Endothelial cell of umbilical vein (primary cell): ENCODE results near the gene LRRC27. TPM values are rescaled to one million over a fixed set of nuclear protein-coding genes. Genes with fewer than 3 reads are reported as not detected.

Experiments used
- BruUV-seq: library from RNA; stranded (reverse); fragments of 400-500 nt; replicated peaks from 2 replicates; lab custom pipeline; 2021; lab: Mats Ljungman, UMichigan
- CTCF ChIA-PET: fragments of 300-600, 350-600 bp; sonication (Branson Sonifier 250); formaldehyde crosslinking; loops from one replicate; lab custom pipeline; 2021; ENCODE audit warnings: antibody characterized with exemption, inconsistent platforms; lab: Charles Lee
- POLR2A ChIA-PET: fragments of 300-600, 350-600 bp; sonication (Branson Sonifier 250); formaldehyde crosslinking; loops from one replicate; lab custom pipeline; 2021; ENCODE audit warnings: antibody characterized with exemption, inconsistent platforms; lab: Charles Lee
- DNase-seq: peaks from one replicate; pipeline ENCODE4 v3.0.0-alpha.2; 2011; ENCODE audit warnings: low read depth, low spot score
- FAIRE-seq: peaks from 2 replicates; lab custom pipeline; 2011; peaks lifted over from hg19 to GRCh38; lab: Jason Lieb, UNC
- H2AFZ ChIP-seq: 2 replicates; pipeline ENCODE4 v1.6.0; 2012; ENCODE audit warnings: low read depth, low read length, control low read depth, inconsistent platforms
- H3K27ac ChIP-seq: 2 replicates; pipeline ENCODE4 v1.5.1; 2011; ENCODE audit warnings: low read depth, mild to moderate bottlenecking, control low read depth, low read length, moderate library complexity; ENCODE audit not compliant: insufficient read depth
- H3K27me3 ChIP-seq, 2 experiments: 2 replicates each; pipeline versions ENCODE4 v1.6.0 to v1.6.1; 2011; ENCODE audit warnings: low read length in 2 of 2, mixed read lengths in 1 of 2; ENCODE audit not compliant: control insufficient read depth in 2 of 2, insufficient read depth in 2 of 2
- H3K36me3 ChIP-seq, 2 experiments: 2 replicates in 1 of 2; 3 replicates in 1 of 2; pipeline ENCODE4 v1.5.1; 2011; ENCODE audit warnings: low read length in 2 of 2, mild to moderate bottlenecking in 1 of 2, moderate library complexity in 1 of 2; ENCODE audit not compliant: control insufficient read depth in 2 of 2, insufficient read depth in 2 of 2; ENCODE audit errors: extremely low read depth in 1 of 2
- H3K4me1 ChIP-seq: 3 replicates; pipeline ENCODE4 v1.5.1; 2011; ENCODE audit warnings: mild to moderate bottlenecking, low read length; ENCODE audit not compliant: control insufficient read depth, insufficient read depth; ENCODE audit errors: extremely low read depth
- H3K4me2 ChIP-seq: 2 replicates; pipeline ENCODE4 v1.6.1; 2011; ENCODE audit warnings: low read length, control low read depth, mixed read lengths; ENCODE audit not compliant: insufficient read depth
- H3K4me3 ChIP-seq, 3 experiments: fragments of 200-600 bp in 1 of 3; sonication (generic), shearing (Covaris generic) in 1 of 3; replicated peaks in 1 of 3; 2 replicates each; pipeline ENCODE4 v1.5.1; 2011 to 2016; ENCODE audit warnings: control low read depth in 3 of 3, low read length in 3 of 3, mild to moderate bottlenecking in 2 of 3, inconsistent platforms in 1 of 3, low read depth in 1 of 3, moderate library complexity in 1 of 3; ENCODE audit not compliant: insufficient read depth in 1 of 3
- H3K79me2 ChIP-seq: 2 replicates; pipeline ENCODE4 v1.6.0; 2012; ENCODE audit warnings: low read length, inconsistent platforms; ENCODE audit not compliant: control insufficient read depth, insufficient read depth
- H3K9ac ChIP-seq: replicated peaks from 2 replicates; pipeline ENCODE3; 2011; ENCODE audit warnings: low read length, control low read depth; ENCODE audit not compliant: insufficient read depth; ENCODE audit errors: extremely low read depth
- H3K9me1 ChIP-seq: replicated peaks from 3 replicates; pipeline ENCODE4 v1.6.0; 2011; ENCODE audit warnings: mild to moderate bottlenecking, low read length; ENCODE audit not compliant: control insufficient read depth, insufficient read depth; ENCODE audit errors: extremely low read depth
- H3K9me3 ChIP-seq: replicated peaks from 2 replicates; pipeline ENCODE4 v1.5.1; 2012; ENCODE audit warnings: low read length, inconsistent platforms; ENCODE audit not compliant: control insufficient read depth, insufficient read depth
- H4K20me1 ChIP-seq: replicated peaks from 2 replicates; pipeline ENCODE3; 2011; ENCODE audit warnings: mild to moderate bottlenecking, low read length; ENCODE audit not compliant: control insufficient read depth, insufficient read depth; ENCODE audit errors: extremely low read depth
- EZH2 ChIP-seq: IDR thresholded peaks from 2 replicates; pipeline ENCODE4 v1.6.1; 2012; ENCODE audit warnings: borderline replicate concordance, low read depth, mild to moderate bottlenecking, moderate library complexity, low read length, inconsistent platforms; ENCODE audit not compliant: severe bottlenecking
- JUN ChIP-seq: IDR thresholded peaks from 2 replicates; pipeline ENCODE4 v1.6.1; 2011; ENCODE audit warnings: borderline replicate concordance, low read depth; ENCODE audit not compliant: insufficient read length, insufficient read depth
- MYC ChIP-seq: IDR thresholded peaks from one replicate; pipeline ENCODE4 v1.6.1; 2011; ENCODE audit warnings: mild to moderate bottlenecking, low read depth, low read length
- POLR2A ChIP-seq: IDR thresholded peaks from 2 replicates; pipeline ENCODE4 v1.6.1; 2012; ENCODE audit warnings: low read depth, mild to moderate bottlenecking, control low read depth, low read length
- POLR2AphosphoS5 ChIP-seq: IDR thresholded peaks from 2 replicates; pipeline ENCODE4 v1.6.1; 2012; ENCODE audit warnings: low read depth, mild to moderate bottlenecking, control low read depth, low read length, moderate library complexity; ENCODE audit not compliant: insufficient read depth
- dilution Hi-C: fragments of 300-500 bp; cut with MboI; formaldehyde crosslinking; loops from one replicate; pipeline ENCODE4 v1.15.0; 2019; ENCODE audit warnings: low sequenced_read_pairs; ENCODE audit not compliant: extremely low pct_ligation_motif_present
- intact Hi-C: fragments of 100-400 bp; cut with micrococcal nuclease; formaldehyde crosslinking; loops from one replicate; pipeline ENCODE4 v1.10.0; 2022
- polyA plus RNA-seq, 4 experiments: library from polyadenylated mRNA; depleted of rRNA in 3 of 4; stranded (reverse) in 3 of 4; unstranded in 1 of 4; fragments of >200 nt; gene quantifications; 2 replicates each; pipeline versions ENCODE4 v1.2.1 to v1.2.3, GENCODE V29; 2011 to 2012; ENCODE audit warnings: missing spikeins in 1 of 4
- total RNA-seq: library from RNA; stranded (reverse); gene quantifications from 2 replicates; pipeline ENCODE4 v1.2.3, GENCODE V29; 2021
- TF ChIP-seq, protein P1 (sequence below), 2 donors: IDR thresholded peaks; 1 replicate in 1 of 2; 2 replicates in 1 of 2; pipeline ENCODE4 v1.5.1; 2011; ENCODE audit warnings: low read length in 2 of 2, mild to moderate bottlenecking in 2 of 2, moderate library complexity in 2 of 2, control low read depth in 1 of 2, inconsistent platforms in 1 of 2, low read depth in 1 of 2; ENCODE audit not compliant: insufficient read depth in 1 of 2; ENCODE audit errors: extremely low read depth in 1 of 2

LRRC27 gene
- total and polyA plus RNA-seq, 2 donors (not counting 3 experiments of a cell fraction or from before 2014, with no cell fraction given), result 8.3 to 13.6 TPM

DNA sequence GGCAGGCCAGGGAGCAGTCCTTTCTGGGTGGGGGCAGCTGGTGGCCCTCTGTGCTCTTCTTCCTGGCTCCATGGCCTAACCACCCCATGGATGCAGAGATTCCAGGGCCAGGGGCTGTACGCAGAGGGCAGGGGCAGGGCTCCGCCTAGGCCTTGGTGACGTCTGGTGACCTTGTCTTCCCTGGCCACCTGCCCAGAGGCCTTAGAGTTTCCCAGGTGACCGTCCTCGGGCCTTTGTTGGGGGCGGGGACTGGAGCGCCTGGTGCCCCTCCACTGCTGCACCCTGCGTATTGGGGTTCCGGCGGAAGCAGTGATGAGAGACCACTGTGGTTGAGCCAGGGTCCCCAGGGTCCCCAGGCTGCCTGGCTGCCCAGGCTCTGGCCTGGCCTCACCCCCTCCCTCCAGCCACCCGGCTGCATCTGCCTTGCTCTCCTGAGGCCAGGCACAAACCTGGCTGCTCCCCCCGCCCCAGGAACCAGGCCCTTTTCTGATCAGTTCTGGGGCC is 75.3 kb downstream of the LRRC27 start:
- H3K4me1 ChIP-seq, result peaks cover 23% of the 10 kb centered on the region
- peaks cover 0 to 5% of the 10 kb centered on the region in 2 experiments for H3K36me3 ChIP-seq
- H4K20me1 ChIP-seq, result no peaks in the 10 kb centered on the region
- H3K9me3 ChIP-seq, result no peaks in the 10 kb centered on the region
- ChIA-PET CTCF (interaction anchor here (1.2 kb wide), 1 partner anchor 39 kb away, joined by 3 read pairs; no protein-coding TSS in a partner anchor), POLR2A (no interaction called here)
- H3K79me2 ChIP-seq, result peaks cover 14% of the 10 kb centered on the region
- H3K4me3 ChIP-seq, result no peak overlapping the region
- TF ChIP-seq EZH2, result no peak
- TF ChIP-seq JUN, result no peak
- no peak for TF ChIP-seq MYC
- TF ChIP-seq POLR2A, result no peak
- no peak for TF ChIP-seq POLR2AphosphoS5
- no peak overlapping the region for H3K4me2 ChIP-seq
- dilution Hi-C loops, result no loop called here
- FAIRE-seq, result no peak
- intact Hi-C loops, result no loop called here
- H3K27ac ChIP-seq, result peak overlapping the region; percentile 10
- H3K9me1 ChIP-seq, result no peaks in the 10 kb centered on the region
- no peak overlapping the region for H3K9ac ChIP-seq
- BruUV-seq, result no TSS peak
- no peak for DNase-seq
- no peak overlapping the region for H2AFZ ChIP-seq
- H3K27me3 ChIP-seq, result no peaks in the 10 kb centered on the region

GRCh38 chr10:132407846-132408278 is 75.9 kb downstream of the LRRC27 start:
- Histone ChIP-seq H3K27me3 (no peaks in the 10 kb centered on the region), H4K20me1 (no peaks in the 10 kb centered on the region), H2AFZ (peak overlapping the region; percentile 28), H3K36me3 (peaks cover 0 to 5% of the 10 kb centered on the region in 2 experiments), H3K4me1 (peaks cover 23% of the 10 kb centered on the region), H3K79me2 (peaks cover 11% of the 10 kb centered on the region), H3K4me2 (no peak overlapping the region), H3K9ac (no peak overlapping the region), H3K9me1 (no peaks in the 10 kb centered on the region), H3K9me3 (no peaks in the 10 kb centered on the region), H3K4me3 (no peak overlapping the region), H3K27ac (peak overlapping the region; percentile 10)
- FAIRE-seq (peak; percentile 80), DNase-seq (peak; percentile 49)
- no peak for TF ChIP-seq EZH2
- TF ChIP-seq, protein P1, sequence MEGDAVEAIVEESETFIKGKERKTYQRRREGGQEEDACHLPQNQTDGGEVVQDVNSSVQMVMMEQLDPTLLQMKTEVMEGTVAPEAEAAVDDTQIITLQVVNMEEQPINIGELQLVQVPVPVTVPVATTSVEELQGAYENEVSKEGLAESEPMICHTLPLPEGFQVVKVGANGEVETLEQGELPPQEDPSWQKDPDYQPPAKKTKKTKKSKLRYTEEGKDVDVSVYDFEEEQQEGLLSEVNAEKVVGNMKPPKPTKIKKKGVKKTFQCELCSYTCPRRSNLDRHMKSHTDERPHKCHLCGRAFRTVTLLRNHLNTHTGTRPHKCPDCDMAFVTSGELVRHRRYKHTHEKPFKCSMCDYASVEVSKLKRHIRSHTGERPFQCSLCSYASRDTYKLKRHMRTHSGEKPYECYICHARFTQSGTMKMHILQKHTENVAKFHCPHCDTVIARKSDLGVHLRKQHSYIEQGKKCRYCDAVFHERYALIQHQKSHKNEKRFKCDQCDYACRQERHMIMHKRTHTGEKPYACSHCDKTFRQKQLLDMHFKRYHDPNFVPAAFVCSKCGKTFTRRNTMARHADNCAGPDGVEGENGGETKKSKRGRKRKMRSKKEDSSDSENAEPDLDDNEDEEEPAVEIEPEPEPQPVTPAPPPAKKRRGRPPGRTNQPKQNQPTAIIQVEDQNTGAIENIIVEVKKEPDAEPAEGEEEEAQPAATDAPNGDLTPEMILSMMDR (IDR thresholded peaks at IDR 0.05; ENCODE audit: extremely low read depth in 1 of 2, insufficient read depth in 1 of 2, low read depth in 1 of 2, low read length in 2 of 2), result peak in 1 of 2 donors; percentile 3
- no TSS peak for BruUV-seq
- ChIA-PET POLR2A (no interaction called here), CTCF (interaction anchor here (1.2 kb wide), 1 partner anchor 39 kb away, joined by 3 read pairs; no protein-coding TSS in a partner anchor)
- dilution Hi-C loops, result no loop called here
- intact Hi-C loops, result loop anchor here (1.0 kb wide), 1 partner anchor 10 kb away; no protein-coding TSS in a partner anchor
